RWPE2 (cell line): ENCODE measurements around the gene IRS2.

Experiments used
- ATAC-seq: fragments of 200-7000 bp; cut with Tn5 transposase; 3 replicates; pipeline ENCODE4 v1.9.1; 2021; ENCODE audit warnings: low read depth
- DNase-seq: peaks from one replicate; pipeline ENCODE4 v3.0.0-alpha.2; 2020; ENCODE audit warnings: low spot score
- H3K27ac ChIP-seq: fragments of 450-650 bp; 2 replicates; pipeline ENCODE4 v1.5.1; 2017; ENCODE audit warnings: mild to moderate bottlenecking; ENCODE audit not compliant: poor library complexity, severe bottlenecking
- H3K27me3 ChIP-seq: fragments of 250-450 bp; sonication (Bioruptor Pico); 2 replicates; pipeline ENCODE4 v1.5.1; 2021; ENCODE audit warnings: mild to moderate bottlenecking, moderate library complexity; ENCODE audit not compliant: insufficient read depth, poor library complexity, severe bottlenecking
- H3K36me3 ChIP-seq: fragments of 250-450 bp; sonication (Bioruptor Pico); 2 replicates; pipeline ENCODE4 v1.5.1; 2020; ENCODE audit warnings: low read depth, mild to moderate bottlenecking, moderate library complexity
- H3K4me1 ChIP-seq: fragments of 250-450 bp; sonication (Bioruptor Pico); 2 replicates; pipeline ENCODE4 v1.5.1; 2021; ENCODE audit warnings: mild to moderate bottlenecking, moderate library complexity; ENCODE audit not compliant: insufficient read depth, poor library complexity, severe bottlenecking
- H3K4me3 ChIP-seq: fragments of 250-450 bp; sonication (Bioruptor Pico); 2 replicates; pipeline ENCODE4 v1.5.1; 2021; ENCODE audit warnings: mild to moderate bottlenecking, moderate library complexity; ENCODE audit not compliant: severe bottlenecking
- H3K9me3 ChIP-seq: fragments of 250-450 bp; sonication (Bioruptor Pico); 2 replicates; pipeline ENCODE4 v1.5.1; 2021; ENCODE audit warnings: mild to moderate bottlenecking, moderate library complexity; ENCODE audit not compliant: severe bottlenecking
- TF ChIP-seq, protein P1 (sequence below): fragments of 450-650 bp; IDR thresholded peaks from one replicate; pipeline ENCODE4 v1.5.1; 2017; ENCODE audit warnings: mild to moderate bottlenecking, moderate library complexity; ENCODE audit not compliant: poor library complexity, severe bottlenecking

IRS2 gene

DNA sequence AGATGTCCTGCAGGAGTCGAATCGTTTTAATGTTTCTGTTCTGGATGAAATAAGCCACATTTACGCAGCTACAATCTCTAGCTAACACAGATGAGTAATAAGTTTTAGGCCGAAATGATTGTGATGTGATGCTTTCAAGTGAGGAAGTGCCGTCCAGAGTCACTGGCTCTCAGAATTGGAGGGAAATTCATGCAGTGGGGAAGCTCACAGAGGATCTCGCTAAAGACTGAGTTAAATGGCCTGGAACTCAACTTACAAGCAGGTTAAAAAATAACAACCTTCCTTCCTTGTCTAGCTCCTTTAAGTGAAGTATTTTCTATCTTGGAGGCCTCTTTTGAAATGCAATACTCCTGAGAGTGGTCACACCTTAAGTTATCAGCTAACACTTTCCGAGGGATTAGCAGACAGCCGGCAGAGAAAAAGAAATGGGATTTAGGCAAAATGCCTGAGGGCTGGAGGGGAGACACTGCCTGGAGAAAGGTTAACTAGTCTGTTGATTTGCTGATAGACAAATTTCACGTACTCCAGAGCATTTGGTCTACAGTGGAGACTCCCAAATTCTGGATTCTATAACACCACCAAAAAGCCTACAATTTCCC is 74.2 kb downstream of the IRS2 start:
- no peaks in the 10 kb centered on the region for H3K36me3 ChIP-seq
- H3K27ac ChIP-seq = no peak overlapping the region
- ATAC-seq (no peak), DNase-seq (no peak)
- no peaks in the 10 kb centered on the region for H3K4me1 ChIP-seq
- H3K27me3 ChIP-seq = no peaks in the 10 kb centered on the region
- H3K4me3 ChIP-seq = no peak overlapping the region
- no peaks in the 10 kb centered on the region for H3K9me3 ChIP-seq
- TF ChIP-seq, protein P1, sequence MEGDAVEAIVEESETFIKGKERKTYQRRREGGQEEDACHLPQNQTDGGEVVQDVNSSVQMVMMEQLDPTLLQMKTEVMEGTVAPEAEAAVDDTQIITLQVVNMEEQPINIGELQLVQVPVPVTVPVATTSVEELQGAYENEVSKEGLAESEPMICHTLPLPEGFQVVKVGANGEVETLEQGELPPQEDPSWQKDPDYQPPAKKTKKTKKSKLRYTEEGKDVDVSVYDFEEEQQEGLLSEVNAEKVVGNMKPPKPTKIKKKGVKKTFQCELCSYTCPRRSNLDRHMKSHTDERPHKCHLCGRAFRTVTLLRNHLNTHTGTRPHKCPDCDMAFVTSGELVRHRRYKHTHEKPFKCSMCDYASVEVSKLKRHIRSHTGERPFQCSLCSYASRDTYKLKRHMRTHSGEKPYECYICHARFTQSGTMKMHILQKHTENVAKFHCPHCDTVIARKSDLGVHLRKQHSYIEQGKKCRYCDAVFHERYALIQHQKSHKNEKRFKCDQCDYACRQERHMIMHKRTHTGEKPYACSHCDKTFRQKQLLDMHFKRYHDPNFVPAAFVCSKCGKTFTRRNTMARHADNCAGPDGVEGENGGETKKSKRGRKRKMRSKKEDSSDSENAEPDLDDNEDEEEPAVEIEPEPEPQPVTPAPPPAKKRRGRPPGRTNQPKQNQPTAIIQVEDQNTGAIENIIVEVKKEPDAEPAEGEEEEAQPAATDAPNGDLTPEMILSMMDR = no peak

DNA sequence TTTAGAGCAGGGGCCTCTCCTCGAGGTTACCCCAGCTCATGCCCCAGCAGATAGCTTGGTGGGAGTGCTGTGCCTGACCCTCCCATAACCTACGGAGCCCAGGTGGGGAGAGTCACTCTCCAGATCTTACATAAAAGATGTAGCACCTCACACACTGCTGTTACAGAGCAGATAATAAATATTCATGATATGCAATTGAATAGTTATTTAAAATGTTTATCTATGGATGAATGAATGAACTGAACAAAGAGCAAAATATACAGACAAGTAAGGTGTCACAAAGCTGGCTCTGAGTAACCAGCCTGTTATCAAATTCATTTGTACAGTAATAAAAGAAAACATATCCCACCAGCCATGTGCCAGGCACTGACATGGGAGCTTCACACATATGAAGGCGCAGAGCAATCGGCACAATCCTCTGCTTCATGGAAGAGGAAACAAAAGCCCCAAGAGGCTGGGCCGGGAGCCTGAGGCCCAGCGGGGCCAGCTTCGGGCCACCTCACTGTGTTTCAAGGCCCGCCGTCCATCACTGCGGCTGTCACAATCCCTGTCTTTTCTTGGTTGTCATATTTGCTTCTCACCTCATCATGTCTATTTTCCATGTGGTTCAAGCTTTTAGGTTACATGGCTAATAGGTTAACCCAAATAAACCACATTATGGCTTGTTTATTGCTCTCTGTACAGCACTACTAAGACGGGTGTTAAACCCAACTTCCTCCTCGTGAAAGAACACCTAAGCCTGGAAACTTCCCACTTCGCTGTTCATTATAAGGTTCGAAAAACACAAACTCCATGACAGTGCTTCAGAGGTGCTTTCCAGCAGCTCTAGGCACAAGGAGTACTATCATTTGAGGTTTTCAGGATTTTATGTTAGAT is 78.4 kb downstream of the IRS2 start:
- DNase-seq (no peak), ATAC-seq (no peak)
- Histone ChIP-seq H3K27me3 (no peaks in the 10 kb centered on the region), H3K9me3 (no peaks in the 10 kb centered on the region), H3K4me1 (peaks cover 11% of the 10 kb centered on the region), H3K36me3 (no peaks in the 10 kb centered on the region), H3K4me3 (no peak overlapping the region), H3K27ac (no peak overlapping the region)
- TF ChIP-seq, protein P1 = no peak

DNA sequence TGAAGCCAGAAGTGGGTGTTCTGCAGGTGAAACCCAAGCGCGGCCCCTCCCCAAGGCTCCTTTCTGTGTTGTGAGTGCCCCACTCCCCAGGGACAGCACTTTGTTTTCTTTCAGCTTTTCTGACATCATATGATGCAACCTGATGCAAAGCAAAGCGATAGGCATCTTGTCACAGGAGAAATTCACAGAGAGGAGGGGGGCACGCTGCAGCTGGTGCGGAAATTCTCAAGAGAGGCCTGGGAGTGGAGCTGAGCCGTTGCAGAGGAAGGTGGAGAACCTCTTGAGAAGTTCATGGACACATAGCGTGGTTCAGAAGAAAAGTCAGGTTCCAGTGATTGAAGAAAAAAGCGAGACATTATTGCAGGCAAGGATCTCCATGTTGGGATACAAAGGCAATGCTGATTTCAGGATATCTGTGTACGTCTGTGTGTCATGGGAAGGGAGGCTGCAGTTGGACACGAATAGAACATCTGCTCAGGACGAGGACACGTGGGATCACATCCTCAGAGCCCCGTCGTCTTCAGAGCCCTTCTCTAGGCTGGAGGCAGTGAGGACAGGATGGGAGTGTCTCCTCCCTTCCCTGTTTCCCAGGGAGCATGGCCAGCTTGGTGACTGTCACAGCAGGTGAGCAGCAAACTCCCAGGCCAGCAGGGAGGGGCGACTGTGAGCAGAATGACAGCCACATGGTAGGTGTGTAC is 79.2 kb downstream of the IRS2 start:
- Histone ChIP-seq H3K27ac (no peak overlapping the region), H3K36me3 (no peaks in the 10 kb centered on the region), H3K4me1 (peaks cover 11% of the 10 kb centered on the region), H3K4me3 (no peak overlapping the region), H3K9me3 (no peaks in the 10 kb centered on the region), H3K27me3 (no peaks in the 10 kb centered on the region)
- TF ChIP-seq, protein P1 = no peak
- ATAC-seq = no peak
- no peak for DNase-seq

DNA sequence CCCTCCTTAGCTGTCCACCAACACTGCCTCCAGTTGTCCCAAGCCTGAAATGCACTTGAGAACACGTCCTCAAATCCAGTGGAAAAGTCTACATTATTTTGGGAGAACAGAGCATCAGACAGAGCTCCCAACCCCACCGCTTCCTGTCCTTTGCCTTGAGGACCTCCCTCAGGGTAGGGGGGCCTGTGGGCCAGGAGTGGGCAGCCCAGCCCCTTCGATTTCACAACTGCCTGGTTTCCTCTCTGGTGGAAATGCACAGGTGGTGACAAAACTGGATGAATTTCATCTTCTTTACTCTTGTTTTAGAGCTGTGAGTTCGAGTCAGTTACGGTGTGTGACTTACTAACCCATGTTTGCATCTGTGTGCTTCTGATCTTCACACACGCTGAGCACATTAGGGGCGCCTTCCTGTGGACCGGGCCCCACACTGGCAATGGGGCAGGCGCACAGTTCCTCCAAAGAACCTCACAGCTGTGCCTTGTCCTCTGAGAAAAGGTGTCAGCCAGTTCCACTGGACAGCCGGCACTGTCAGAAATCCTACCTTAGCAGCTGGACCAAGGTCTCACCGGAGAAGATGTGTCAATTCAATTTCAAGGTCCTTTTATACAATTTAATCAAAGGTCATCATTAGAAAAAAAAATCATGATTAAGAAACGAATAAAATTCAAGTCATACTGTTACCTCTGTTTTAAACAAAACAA is 80.2 kb downstream of the IRS2 start:
- Histone ChIP-seq H3K36me3 (no peaks in the 10 kb centered on the region), H3K4me3 (no peak overlapping the region), H3K9me3 (no peaks in the 10 kb centered on the region), H3K27ac (peak overlapping the region; percentile 84), H3K4me1 (peaks cover 11% of the 10 kb centered on the region), H3K27me3 (no peaks in the 10 kb centered on the region)
- ATAC-seq (no peak), DNase-seq (no peak)
- TF ChIP-seq, protein P1 = no peak
